ENCODE results near the gene ACBD7. TPM values are rescaled to one million over a fixed set of nuclear protein-coding genes. Genes with fewer than 3 reads are reported as not detected.

The ACBD7 gene
- total RNA-seq, 2 donors from 2014 or later, result 0.91 to 3.5 TPM

DNA sequence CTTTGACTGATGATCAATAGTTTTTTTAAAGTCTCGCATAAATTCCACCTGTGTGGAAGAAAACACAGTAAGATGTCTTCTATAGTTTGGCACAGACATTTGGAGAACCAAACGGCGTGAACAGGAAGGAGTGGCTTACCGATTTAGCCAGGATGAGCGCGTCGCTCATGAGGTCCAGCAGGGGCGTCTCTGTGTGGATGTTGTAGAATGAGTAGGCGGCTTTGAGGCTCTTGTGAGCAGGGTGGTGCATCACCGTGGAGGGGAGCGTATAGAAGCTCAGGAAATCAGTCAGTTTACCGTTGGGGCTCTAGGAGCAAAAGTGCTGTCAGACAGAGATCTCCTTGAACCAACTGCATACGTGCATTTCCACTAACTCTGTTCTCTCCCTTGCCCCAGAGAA lies 24.1 kb upstream of the ACBD7 start:
- Histone ChIP-seq H3K36me3 (no peaks in the 10 kb centered on the region), H3K27me3 (replicated peaks; ENCODE audit: insufficient read depth) (no peaks in the 10 kb centered on the region), H3K4me3 (no peak overlapping the region), H3K9me3 (no peaks in the 10 kb centered on the region), H3K27ac (no peak overlapping the region), H3K4me1 (replicated peaks) (no peaks in the 10 kb centered on the region)
- DNase-seq (ENCODE audit: low spot score), result no peak
- intact Hi-C loops (cut with DNase I), result no loop called here
- TF ChIP-seq CTCF (IDR thresholded peaks at IDR 0.05), result no peak
- no peak for TF ChIP-seq POLR2AphosphoS5 (IDR thresholded peaks at IDR 0.05)
- TF ChIP-seq POLR2A (IDR thresholded peaks at IDR 0.05), result no peak
- 95% methylated on average over 13 of the region's 13 CpGs for WGBS

DNA sequence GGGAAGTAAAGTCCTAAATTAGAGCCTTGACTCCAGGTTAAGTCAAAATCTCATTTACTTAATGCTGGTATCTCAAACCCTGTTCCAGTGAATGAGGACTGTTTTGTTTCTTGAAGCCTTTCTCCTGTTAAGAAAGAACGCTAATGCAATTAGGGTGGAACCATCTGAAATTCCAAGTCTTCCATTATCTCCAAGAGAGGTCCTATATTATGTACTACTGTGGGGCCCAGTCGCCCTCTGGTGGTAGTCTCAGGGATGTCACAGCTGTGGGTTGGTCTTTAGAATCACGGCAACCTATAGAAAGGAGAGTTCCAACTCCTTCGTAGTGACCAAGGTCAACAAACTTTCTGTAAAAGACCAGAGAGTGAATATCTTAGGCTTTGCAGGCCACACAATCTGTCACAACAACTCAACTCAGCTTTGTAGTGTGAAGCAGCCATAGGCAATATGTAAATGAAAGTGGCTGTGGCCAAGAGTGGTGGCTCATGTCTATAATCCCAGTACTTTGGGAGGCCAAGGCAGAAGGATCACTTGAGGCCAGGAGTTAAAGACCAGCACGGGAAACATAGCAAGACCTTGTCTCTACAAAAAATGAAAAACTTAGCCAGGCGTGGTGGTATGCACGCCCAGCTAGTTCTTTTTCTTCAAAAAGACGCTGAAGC lies 17.9 kb upstream of the ACBD7 start:
- no peaks in the 10 kb centered on the region for H3K4me1 ChIP-seq (replicated peaks)
- intact Hi-C loops (cut with DNase I), result loop anchor here (10.0 kb wide), 2 partner anchors 58 to 612 kb away; partner anchors contain the start of gene NMT2
- peak; percentile 74 for DNase-seq (ENCODE audit: low spot score)
- no peaks in the 10 kb centered on the region for H3K27me3 ChIP-seq (replicated peaks; ENCODE audit: insufficient read depth)
- no peaks in the 10 kb centered on the region for H3K9me3 ChIP-seq
- TF ChIP-seq CTCF (IDR thresholded peaks at IDR 0.05) (peak; percentile 74 to 88 (median 86)), POLR2AphosphoS5 (IDR thresholded peaks at IDR 0.05) (peak; percentile 37), POLR2A (IDR thresholded peaks at IDR 0.05) (no peak)
- no peak overlapping the region for H3K4me3 ChIP-seq
- WGBS, result 48% methylated on average over 8 of the region's 8 CpGs
- no peak overlapping the region for H3K27ac ChIP-seq
- no peaks in the 10 kb centered on the region for H3K36me3 ChIP-seq

GRCh38 chr10:15103513-15103912 lies 14.9 kb upstream of the ACBD7 start:
- no peaks in the 10 kb centered on the region for H3K4me1 ChIP-seq (replicated peaks)
- WGBS, result 80% methylated on average over 9 of the region's 9 CpGs
- no peaks in the 10 kb centered on the region for H3K36me3 ChIP-seq

DNA sequence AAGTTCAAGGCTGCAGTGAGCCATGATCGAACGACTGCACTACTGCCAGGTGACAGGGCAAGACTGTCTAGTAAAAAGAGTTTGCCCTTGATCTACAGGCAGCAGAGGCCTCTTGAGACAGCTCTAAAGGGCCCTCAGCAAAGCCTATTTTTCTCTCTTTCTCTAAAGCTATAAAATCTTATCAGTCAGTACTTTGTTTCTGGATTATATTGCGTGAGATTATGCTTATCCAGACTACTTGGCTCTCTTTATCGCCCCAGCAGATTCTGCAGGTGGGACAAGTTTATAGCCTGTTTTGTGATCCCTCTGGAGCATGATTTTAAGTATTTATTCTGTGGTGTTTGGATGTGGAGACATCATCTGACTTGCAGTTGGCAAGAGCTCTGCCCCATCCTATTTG lies 11.3 kb upstream of the ACBD7 start:
- no peak overlapping the region for H3K4me3 ChIP-seq
- no peaks in the 10 kb centered on the region for H3K36me3 ChIP-seq
- H3K27ac ChIP-seq, result no peak overlapping the region
- H3K27me3 ChIP-seq (replicated peaks; ENCODE audit: insufficient read depth), result no peaks in the 10 kb centered on the region
- intact Hi-C loops (cut with DNase I), result loop anchor here (5.0 to 10.0 kb wide), 4 partner anchors 65 to 605 kb away; partner anchors contain the start of genes CDNF, HSPA14, MEIG1 and MSANTD7
- H3K4me1 ChIP-seq (replicated peaks), result no peaks in the 10 kb centered on the region
- no peak for DNase-seq (ENCODE audit: low spot score)
- TF ChIP-seq CTCF (IDR thresholded peaks at IDR 0.05) (no peak), POLR2AphosphoS5 (IDR thresholded peaks at IDR 0.05) (no peak), POLR2A (IDR thresholded peaks at IDR 0.05) (no peak)
- H3K9me3 ChIP-seq, result no peaks in the 10 kb centered on the region
- WGBS, result 61% methylated on average over 4 of the region's 4 CpGs

More at GRCh38 chr10:15103513-15103912, 14.9 kb upstream of the ACBD7 start:
- no peak for DNase-seq (ENCODE audit: low spot score)
- Histone ChIP-seq H3K27ac (no peak overlapping the region), H3K9me3 (no peaks in the 10 kb centered on the region), H3K27me3 (replicated peaks; ENCODE audit: insufficient read depth) (no peaks in the 10 kb centered on the region), H3K4me3 (no peak overlapping the region)
- intact Hi-C loops (cut with DNase I), result loop anchor here (10.0 kb wide), 2 partner anchors 61 to 609 kb away; partner anchors contain the start of gene NMT2
- no peak for TF ChIP-seq CTCF (IDR thresholded peaks at IDR 0.05)
- TF ChIP-seq POLR2A (IDR thresholded peaks at IDR 0.05), result no peak
- TF ChIP-seq POLR2AphosphoS5 (IDR thresholded peaks at IDR 0.05), result no peak

Measured in prostate gland (tissue), 2 donors.